HT1080 (cell line): ENCODE measurements around the gene MRPS2. TPM values are rescaled to one million over a fixed set of nuclear protein-coding genes. Genes with fewer than 3 reads are reported as not detected.
A peak's percentile ranks its signal among the peaks of the same experiment; 100 is the strongest.
"Not testable (repeated sequence)": the region's sequence is repeated elsewhere in the genome, so short reads cannot be mapped to it uniquely, and the experiment has no call there.

Experiments
- DNase-seq: peaks from one replicate; pipeline ENCODE4 v3.0.0-alpha.2; 2015; ENCODE audit warnings: low read depth
- polyA plus RNA-seq, 2 experiments: library from polyadenylated mRNA; depleted of rRNA; stranded (reverse); fragments of >200 nt; gene quantifications; 2 replicates each; pipeline ENCODE4 v1.2.3, GENCODE V29; 2015
- total RNA-seq: library from RNA; depleted of rRNA; stranded (reverse); fragments of >200 nt; shearing (Covaris generic); gene quantifications from 2 replicates; pipeline ENCODE4 v1.2.3, GENCODE V29; 2014; rRNA removed

MRPS2 gene
- 106 and 170 TPM in 2 replicates for total RNA-seq
- 136 and 151 TPM in 2 replicates for polyA plus RNA-seq (2015; cell fraction: cytosol; rRNA removed)
- polyA plus RNA-seq (2015; cell fraction: nucleus; rRNA removed) = 123 and 132 TPM in 2 replicates

GRCh38 chr9:135500525-135501260 lies at the start of gene MRPS2:
TSS of gene MRPS2 (plus strand) at chr9:135500682. CDS start at chr9:135500711, 29 bp downstream.
- peak; percentile 75 for DNase-seq

- DNase-seq = no peak
These were observed 49.5 kb upstream of the MRPS2 start for GRCh38 chr9:135450956-135451355.

- not testable (repeated sequence) for DNase-seq
These were observed 48.6 kb upstream of the MRPS2 start for GRCh38 chr9:135451909-135452308.

- DNase-seq = no peak
These were observed 45.7 kb upstream of the MRPS2 start for GRCh38 chr9:135454737-135455136.

- DNase-seq = no peak
These were observed 45.0 kb upstream of the MRPS2 start for GRCh38 chr9:135455401-135456030.

GRCh38 chr9:135456436-135457104 lies 43.9 kb upstream of the MRPS2 start:
- no peak for DNase-seq

GRCh38 chr9:135458478-135458877 lies 42.0 kb upstream of the MRPS2 start:
- DNase-seq = not testable (repeated sequence)

GRCh38 chr9:135461936-135462335 lies 38.5 kb upstream of the MRPS2 start:
- DNase-seq = no peak

- DNase-seq = peak; percentile 80
These were observed 37.3 kb upstream of the MRPS2 start for GRCh38 chr9:135463140-135463539.

GRCh38 chr9:135464181-135464580 lies 36.3 kb upstream of the MRPS2 start:
- DNase-seq = no peak

GRCh38 chr9:135468854-135469521 lies 31.5 kb upstream of the MRPS2 start:
- peak; percentile 89 for DNase-seq

- no peak for DNase-seq
These were observed 28.5 kb upstream of the MRPS2 start for GRCh38 chr9:135471791-135472640.

GRCh38 chr9:135473972-135474543 lies 26.4 kb upstream of the MRPS2 start:
- DNase-seq = no peak

- no peak for DNase-seq
These were observed 25.6 kb upstream of the MRPS2 start for GRCh38 chr9:135474915-135475314.

- no peak for DNase-seq
These were observed 23.7 kb upstream of the MRPS2 start for GRCh38 chr9:135476561-135477355.

- no peak for DNase-seq
These were observed 22.3 kb upstream of the MRPS2 start for GRCh38 chr9:135478191-135478590.

- DNase-seq = no peak
These were observed 21.5 kb upstream of the MRPS2 start for GRCh38 chr9:135478829-135479468.

- no peak for DNase-seq
These were observed 20.9 kb upstream of the MRPS2 start, which contains the start of gene PPP1R26 for GRCh38 chr9:135479469-135480052. TSS of gene PPP1R26 (plus strand) at chr9:135479782. CDS start at chr9:135484511, 4,729 bp downstream.
